ENCODE measurements around the gene VPS36. TPM values are rescaled to one million over a fixed set of nuclear protein-coding genes. Genes with fewer than 3 reads are reported as not detected.

The VPS36 gene
- total RNA-seq, 1 experiment from 2014 or later: 29.2 TPM

GRCh38 chr13:52393572-52394357 is 56.7 kb downstream of the VPS36 start:
- Histone ChIP-seq H2BK20ac (ENCODE audit: low read depth, low read length, poor library complexity, severe bottlenecking) (no peak overlapping the region), H3K4me1 (ENCODE audit: insufficient read depth, low read length) (no peaks in the 10 kb centered on the region), H3K27me3 (ENCODE audit: insufficient read depth, low read length) (no peaks in the 10 kb centered on the region), H2BK12ac (ENCODE audit: insufficient read length, low read depth, low read length) (no peak overlapping the region), H2AFZ (ENCODE audit: low read length) (no peak overlapping the region), H3K23ac (ENCODE audit: insufficient read length, low read depth, low read length) (no peak overlapping the region), H4K20me1 (ENCODE audit: control insufficient read depth, insufficient read depth, insufficient read length) (no peaks in the 10 kb centered on the region), H4K5ac (ENCODE audit: insufficient read length, low read depth, low read length) (no peak overlapping the region), H3K4me2 (ENCODE audit: insufficient read depth, insufficient read length, low read length) (no peak overlapping the region), H2AK5ac (ENCODE audit: insufficient read length, low read length) (no peak overlapping the region), H3K23me2 (ENCODE audit: insufficient read length, low read depth, low read length, poor library complexity, severe bottlenecking) (no peaks in the 10 kb centered on the region), H3K18ac (ENCODE audit: insufficient read length, low read depth, low read length) (no peak overlapping the region), H2BK15ac (ENCODE audit: low read depth, low read length) (no peak overlapping the region), H3K27ac (ENCODE audit: insufficient read length, low read depth, low read length) (no peak overlapping the region), H2BK5ac (ENCODE audit: insufficient read length, low read length) (no peak overlapping the region), H3T11ph (ENCODE audit: low read length) (no peak overlapping the region), H3K14ac (ENCODE audit: insufficient read depth, low read length) (no peak overlapping the region), H3K79me1 (ENCODE audit: insufficient read depth, low read depth, low read length, poor library complexity, severe bottlenecking) (no peaks in the 10 kb centered on the region), H3K4ac (ENCODE audit: low read depth, low read length) (no peak overlapping the region), H4K91ac (ENCODE audit: insufficient read length, low read depth, low read length) (no peak overlapping the region), H3K56ac (ENCODE audit: insufficient read length, low read depth, low read length) (no peak overlapping the region), H2BK120ac (ENCODE audit: low read depth, low read length, poor library complexity, severe bottlenecking) (no peak overlapping the region), H3K9me3 (ENCODE audit: control insufficient read depth, low read depth, low read length) (no peaks in the 10 kb centered on the region), H3K79me2 (ENCODE audit: insufficient read depth, low read length) (no peaks in the 10 kb centered on the region), H3K9ac (ENCODE audit: extremely low read depth, insufficient read length, low read length) (no peak overlapping the region), H4K8ac (replicated peaks; ENCODE audit: insufficient read length, low read depth, low read length) (no peak overlapping the region)
- Mint-ChIP-seq H3K4me1 (0 out of 4 replicates have a peak, but pooled peaks cover 0 to 2% of the 10 kb centered on the region in 2 experiments), H3K27me3 (ENCODE audit: low read depth) (peaks cover 4% of the 10 kb centered on the region; the same call in 1 of the 2 replicates), H3K9me3 (no peaks in the 10 kb centered on the region), H3K4me3 (no peak overlapping the region), H3K27ac (no peak overlapping the region), H3K36me3 (ENCODE audit: insufficient read depth in 1 of 3, low read depth in 3 of 3) (no peaks in the 10 kb centered on the region)
- no peak for TF ChIP-seq CTCF (conservative IDR thresholded peaks at IDR 0.05)
- WGBS (ENCODE audit: extremely low coverage, insufficient read length, low lambda C conversion rate): no CpG with 5 or more reads among the region's 8 CpGs
- no peak for DNase-seq
